B cell (primary cell): ENCODE measurements around the gene L3MBTL1. TPM values are rescaled to one million over a fixed set of nuclear protein-coding genes. Genes with fewer than 3 reads are reported as not detected.

Experiments used
- ATAC-seq: fragments of 200-7000 bp; cut with Tn5 transposase; one replicate; pipeline ENCODE4 v1.10.0; 2021; ENCODE audit warnings: low read depth, mild to moderate bottlenecking, moderate number of reproducible peaks, moderate library complexity
- CTCF ChIA-PET: fragments of 350-600 bp; sonication (Branson Sonifier 250); formaldehyde crosslinking; loops from one replicate; lab custom pipeline; 2021; ENCODE audit warnings: antibody characterized with exemption, inconsistent platforms; lab: Charles Lee
- POLR2A ChIA-PET: fragments of 350-600 bp; sonication (Branson Sonifier 250); formaldehyde crosslinking; loops from one replicate; lab custom pipeline; 2021; ENCODE audit warnings: antibody characterized with exemption; lab: Charles Lee
- DNase-seq: peaks from one replicate; pipeline ENCODE4 v3.0.0; 2013
- H2AFZ ChIP-seq: 2 replicates; pipeline ENCODE4 v1.6.1; 2012; ENCODE audit warnings: mild to moderate bottlenecking, low read depth, low read length; ENCODE audit not compliant: insufficient read depth, poor library complexity, severe bottlenecking
- H3K27ac ChIP-seq, 2 donors: 1 replicate in 1 of 2; 2 replicates in 1 of 2; pipeline ENCODE4 v1.5.1; 2012 to 2013; ENCODE audit warnings: low read length in 2 of 2, mild to moderate bottlenecking in 2 of 2, moderate library complexity in 1 of 2
- H3K27me3 ChIP-seq, 4 experiments: fragments of 200-600 bp in 1 of 4; sonication (generic) in 1 of 4; replicated peaks in 1 of 4; 1 replicate in 2 of 4; 2 replicates in 2 of 4; pipeline versions ENCODE4 v1.6.1 to v1.7.0; 2013 to 2016; ENCODE audit warnings: low read length in 3 of 4, mild to moderate bottlenecking in 2 of 4, mixed read lengths in 1 of 4, moderate library complexity in 1 of 4; ENCODE audit not compliant: insufficient read depth in 4 of 4, control insufficient read depth in 3 of 4; ENCODE audit errors: control extremely low read depth in 1 of 4
- H3K36me3 ChIP-seq, 2 experiments: replicated peaks in 1 of 2; 1 replicate in 1 of 2; 2 replicates in 1 of 2; pipeline versions ENCODE4 v1.6.1 to v1.7.1; 2013; ENCODE audit warnings: low read length in 1 of 2; ENCODE audit not compliant: insufficient read depth in 2 of 2, control insufficient read depth in 1 of 2; ENCODE audit errors: control extremely low read depth in 1 of 2, extremely low read depth in 1 of 2
- H3K4me1 ChIP-seq, 2 donors: fragments of 200-600 bp in 1 of 2; sonication (generic) in 1 of 2; 1 replicate in 1 of 2; 2 replicates in 1 of 2; pipeline versions ENCODE4 v1.5.1 to v1.6.1; 2013 to 2017; ENCODE audit warnings: low read length in 2 of 2; ENCODE audit not compliant: control insufficient read depth in 2 of 2, insufficient read depth in 2 of 2
- H3K4me2 ChIP-seq: replicated peaks from 2 replicates; pipeline ENCODE3; 2012; ENCODE audit warnings: mild to moderate bottlenecking, low read depth, low read length; ENCODE audit not compliant: poor library complexity, severe bottlenecking
- H3K4me3 ChIP-seq, 5 experiments: fragments of 200-600 bp in 1 of 5; sonication (generic) in 1 of 5; 1 replicate in 3 of 5; 2 replicates in 2 of 5; pipeline versions ENCODE4 v1.5.1 to v1.7.0; 2011 to 2016; ENCODE audit warnings: low read length in 4 of 5, mild to moderate bottlenecking in 4 of 5, low read depth in 2 of 5, control low read depth in 1 of 5, moderate library complexity in 1 of 5; ENCODE audit not compliant: insufficient read depth in 1 of 5; ENCODE audit errors: control extremely low read depth in 1 of 5, extremely low read depth in 1 of 5
- H3K79me2 ChIP-seq: fragments of 200-600 bp; sonication (generic); one replicate; pipeline ENCODE4 v1.6.0; 2016; ENCODE audit warnings: low read length; ENCODE audit not compliant: control insufficient read depth, insufficient read depth
- H3K9ac ChIP-seq: fragments of 200-600 bp; sonication (generic); 2 replicates; pipeline ENCODE4 v1.6.1; 2017; ENCODE audit warnings: mild to moderate bottlenecking, low read length, moderate library complexity
- H3K9me3 ChIP-seq, 3 donors: one replicate each; pipeline versions ENCODE4 v1.6.1 to v1.7.1; 2013; ENCODE audit warnings: low read length in 2 of 3; ENCODE audit not compliant: control insufficient read depth in 2 of 3, insufficient read depth in 1 of 3; ENCODE audit errors: control extremely low read depth in 1 of 3
- H4K20me1 ChIP-seq: 2 replicates; pipeline ENCODE4 v1.6.0; 2012; ENCODE audit warnings: mild to moderate bottlenecking, low read length; ENCODE audit not compliant: insufficient read depth, control insufficient read depth, poor library complexity, severe bottlenecking
- H3K27ac Mint-ChIP-seq: one replicate; pipeline ENCODE4 v1.8.0; 2021; ENCODE audit warnings: mixed read lengths
- H3K27me3 Mint-ChIP-seq: one replicate; pipeline ENCODE4 v1.8.0; 2021; ENCODE audit warnings: mixed read lengths
- H3K4me1 Mint-ChIP-seq: one replicate; pipeline ENCODE4 v1.8.0; 2021; ENCODE audit warnings: mixed read lengths
- H3K4me3 Mint-ChIP-seq: one replicate; pipeline ENCODE4 v1.8.0; 2021; ENCODE audit warnings: mixed read lengths
- H3K9me3 Mint-ChIP-seq: one replicate; pipeline ENCODE4 v1.8.0; 2022; ENCODE audit warnings: mixed read lengths; ENCODE audit not compliant: insufficient read depth
- EZH2 ChIP-seq: IDR thresholded peaks from 2 replicates; pipeline ENCODE4 v1.6.1; 2012; ENCODE audit warnings: borderline replicate concordance, low read depth, mild to moderate bottlenecking, moderate library complexity, low read length; ENCODE audit not compliant: insufficient read depth, poor library complexity, severe bottlenecking
- WGBS: methylation state at CpG from one replicate; pipeline ENCODE4 v1.1.5; 2013; ENCODE audit warnings: missing lambda C conversion rate; ENCODE audit not compliant: insufficient coverage; 5-methylcytosine and 5-hydroxymethylcytosine counted together
- intact Hi-C: fragments of 100-400 bp; cut with micrococcal nuclease; formaldehyde crosslinking; loops from one replicate; pipeline ENCODE4 v1.10.0; 2022
- polyA plus RNA-seq: library from polyadenylated mRNA; depleted of rRNA; stranded (reverse); fragments of >200 nt; gene quantifications from 2 replicates; pipeline ENCODE4 v1.2.3, GENCODE V29; 2012
- total RNA-seq, 2 donors: library from RNA; stranded (reverse); fragments of 120-200 nt in 1 of 2; gene quantifications; 1 replicate in 1 of 2; 2 replicates in 1 of 2; pipeline versions ENCODE4 v1.2.3 to v1.2.4, GENCODE V29; 2013 to 2022
- TF ChIP-seq, protein P1 (sequence below): fragments of 200-600 bp; IDR thresholded peaks from one replicate; pipeline ENCODE4 v1.8.0; 2022; ENCODE audit warnings: antibody characterized with exemption, mild to moderate bottlenecking

L3MBTL1 gene
- total and polyA plus RNA-seq, 2 donors (not counting 1 experiment from before 2014, with no cell fraction given) = 15.6 to 31.4 TPM

DNA sequence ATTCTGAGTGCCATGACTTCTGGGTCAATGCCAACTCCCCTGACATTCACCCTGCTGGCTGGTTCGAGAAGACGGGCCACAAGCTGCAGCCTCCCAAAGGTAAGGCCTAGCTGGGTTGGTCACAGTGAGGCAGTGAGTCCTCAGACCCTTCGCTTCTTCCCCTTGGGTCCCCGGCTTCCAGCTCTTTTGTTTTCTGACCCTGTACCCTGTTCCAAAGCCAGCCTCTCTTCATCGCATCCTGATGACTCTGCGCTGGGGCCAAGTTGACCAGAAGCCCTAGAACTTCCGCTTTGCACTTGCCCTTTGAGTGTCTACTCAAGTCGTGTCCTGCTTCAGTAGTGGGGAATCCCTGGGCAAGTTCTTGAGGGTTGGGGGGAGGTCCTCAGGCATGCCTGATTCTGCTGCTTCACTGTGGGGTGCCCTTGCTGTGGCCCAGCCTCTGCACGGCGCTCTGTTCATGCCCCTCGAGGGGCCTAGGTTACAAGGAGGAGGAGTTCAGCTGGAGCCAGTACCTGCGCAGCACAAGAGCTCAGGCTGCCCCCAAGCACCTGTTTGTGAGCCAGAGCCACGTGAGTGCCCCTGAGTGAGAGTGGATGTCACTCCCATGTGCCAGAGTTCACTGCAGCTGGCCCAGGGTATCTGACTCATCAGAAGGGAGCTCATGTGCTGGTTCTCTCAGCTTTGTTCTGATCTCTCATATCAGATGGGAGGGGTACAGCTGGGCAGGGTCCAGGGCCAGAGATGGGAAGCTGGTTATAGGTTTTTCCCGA, 23.0 kb downstream of the L3MBTL1 start:
- no peak overlapping the region for H3K4me3 Mint-ChIP-seq
- Histone ChIP-seq H4K20me1 (no peaks in the 10 kb centered on the region), H3K9me3 (no peaks in the 10 kb centered on the region), H3K9ac (no peak overlapping the region), H3K27ac (no peak overlapping the region), H3K4me1 (no peaks in the 10 kb centered on the region), H3K36me3 (no peaks in the 10 kb centered on the region), H3K27me3 (no peaks in the 10 kb centered on the region), H3K4me2 (no peak overlapping the region), H3K79me2 (no peaks in the 10 kb centered on the region), H3K4me3 (no peak overlapping the region), H2AFZ (no peak overlapping the region)
- DNase-seq = no peak
- H3K27me3 Mint-ChIP-seq = no peaks in the 10 kb centered on the region
- H3K27ac Mint-ChIP-seq = no peak overlapping the region
- no peak for ATAC-seq
- H3K4me1 Mint-ChIP-seq = no peaks in the 10 kb centered on the region
- POLR2A ChIA-PET = no interaction called here
- 86% methylated on average over 12 of the region's 14 CpGs for WGBS
- H3K9me3 Mint-ChIP-seq = no peaks in the 10 kb centered on the region
- CTCF ChIA-PET = interaction anchor here (0.9 to 2.7 kb wide), 3 partner anchors 8 to 550 kb away, joined by 3 to 12 read pairs (median 6); no protein-coding TSS in a partner anchor
- intact Hi-C loops = no loop called here
- TF ChIP-seq EZH2 = no peak
- TF ChIP-seq, protein P1, sequence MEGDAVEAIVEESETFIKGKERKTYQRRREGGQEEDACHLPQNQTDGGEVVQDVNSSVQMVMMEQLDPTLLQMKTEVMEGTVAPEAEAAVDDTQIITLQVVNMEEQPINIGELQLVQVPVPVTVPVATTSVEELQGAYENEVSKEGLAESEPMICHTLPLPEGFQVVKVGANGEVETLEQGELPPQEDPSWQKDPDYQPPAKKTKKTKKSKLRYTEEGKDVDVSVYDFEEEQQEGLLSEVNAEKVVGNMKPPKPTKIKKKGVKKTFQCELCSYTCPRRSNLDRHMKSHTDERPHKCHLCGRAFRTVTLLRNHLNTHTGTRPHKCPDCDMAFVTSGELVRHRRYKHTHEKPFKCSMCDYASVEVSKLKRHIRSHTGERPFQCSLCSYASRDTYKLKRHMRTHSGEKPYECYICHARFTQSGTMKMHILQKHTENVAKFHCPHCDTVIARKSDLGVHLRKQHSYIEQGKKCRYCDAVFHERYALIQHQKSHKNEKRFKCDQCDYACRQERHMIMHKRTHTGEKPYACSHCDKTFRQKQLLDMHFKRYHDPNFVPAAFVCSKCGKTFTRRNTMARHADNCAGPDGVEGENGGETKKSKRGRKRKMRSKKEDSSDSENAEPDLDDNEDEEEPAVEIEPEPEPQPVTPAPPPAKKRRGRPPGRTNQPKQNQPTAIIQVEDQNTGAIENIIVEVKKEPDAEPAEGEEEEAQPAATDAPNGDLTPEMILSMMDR = no peak

DNA sequence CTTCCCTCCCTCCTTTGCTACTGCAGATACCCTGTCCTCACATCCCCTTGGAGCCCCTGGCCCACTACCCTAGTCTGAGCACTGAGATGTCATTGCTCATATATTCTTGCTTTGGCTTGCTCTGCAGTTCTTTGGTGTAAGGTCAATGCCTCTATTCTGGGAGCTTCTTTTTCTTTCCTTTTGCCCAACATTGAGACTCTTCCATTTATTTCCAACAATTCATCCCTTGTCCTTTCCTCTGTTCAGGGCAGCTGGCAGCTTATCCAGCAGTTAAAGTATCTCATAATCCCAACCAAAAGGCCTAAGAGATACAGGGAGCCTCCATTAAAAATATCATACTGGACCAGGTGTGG, 23.6 kb downstream of the L3MBTL1 start:
- DNase-seq (no peak), ATAC-seq (no peak)
- H3K4me2 ChIP-seq = no peak overlapping the region
- no peak overlapping the region for H2AFZ ChIP-seq
- H3K36me3 ChIP-seq = no peaks in the 10 kb centered on the region
- H3K4me3 ChIP-seq = no peak overlapping the region
- no peaks in the 10 kb centered on the region for H3K4me1 Mint-ChIP-seq
- H3K4me3 Mint-ChIP-seq = no peak overlapping the region
- no peaks in the 10 kb centered on the region for H3K27me3 ChIP-seq
- H3K4me1 ChIP-seq = no peaks in the 10 kb centered on the region
- intact Hi-C loops = no loop called here
- H3K9ac ChIP-seq = no peak overlapping the region
- TF ChIP-seq EZH2 = no peak
- H4K20me1 ChIP-seq = no peaks in the 10 kb centered on the region
- H3K27ac ChIP-seq = no peak overlapping the region
- ChIA-PET CTCF (interaction anchor here (0.9 to 1.6 kb wide), 3 partner anchors 161 to 549 kb away, joined by 3 to 6 read pairs (median 3); no protein-coding TSS in a partner anchor), POLR2A (no interaction called here)
- no peaks in the 10 kb centered on the region for H3K27me3 Mint-ChIP-seq
- no peaks in the 10 kb centered on the region for H3K9me3 ChIP-seq
- H3K79me2 ChIP-seq = no peaks in the 10 kb centered on the region
- no peak overlapping the region for H3K27ac Mint-ChIP-seq
- no peaks in the 10 kb centered on the region for H3K9me3 Mint-ChIP-seq
